Measurements from ENCODE around the gene TECPR2.
"Not testable (repeated sequence)": the region's sequence is repeated elsewhere in the genome, so short reads cannot be mapped to it uniquely, and the experiment has no call there.

TECPR2 gene

GRCh38 chr14:102528431-102529170 is 165.9 kb downstream of the TECPR2 start:
- no peak for DNase-seq (ENCODE audit: low spot score)

- DNase-seq (ENCODE audit: low spot score), result no peak
Observed at GRCh38 chr14:102530828-102531478, 168.2 kb downstream of the TECPR2 start.

DNA sequence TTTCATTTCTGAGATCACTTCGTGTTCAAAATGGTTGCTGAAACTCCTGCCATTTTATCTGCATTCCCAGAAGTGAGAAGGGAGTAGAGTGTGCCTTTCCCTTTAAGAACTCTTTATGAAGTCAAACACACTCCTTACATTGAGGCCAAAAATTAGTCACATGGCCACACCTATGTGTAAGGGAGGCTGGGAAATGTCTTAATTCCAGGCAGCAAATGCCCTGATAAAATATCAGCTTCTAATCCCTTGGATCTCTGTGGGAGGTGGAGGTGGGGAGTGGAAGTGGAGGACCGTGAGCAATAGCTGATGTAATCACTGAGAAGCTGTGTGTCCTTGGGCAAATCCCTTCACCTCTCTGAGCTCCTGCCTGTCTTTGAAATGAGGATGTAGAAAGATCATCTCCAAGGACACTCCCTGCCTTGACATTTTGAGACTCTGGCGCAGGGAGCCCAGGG is 169.5 kb downstream of the TECPR2 start:
- DNase-seq (ENCODE audit: low spot score), result no peak

- DNase-seq (ENCODE audit: low spot score), result no peak
Observed at GRCh38 chr14:102537981-102538601, 175.3 kb downstream of the TECPR2 start.

GRCh38 chr14:102538602-102539543 is 176.1 kb downstream of the TECPR2 start:
- no peak for DNase-seq (ENCODE audit: low spot score)

DNA sequence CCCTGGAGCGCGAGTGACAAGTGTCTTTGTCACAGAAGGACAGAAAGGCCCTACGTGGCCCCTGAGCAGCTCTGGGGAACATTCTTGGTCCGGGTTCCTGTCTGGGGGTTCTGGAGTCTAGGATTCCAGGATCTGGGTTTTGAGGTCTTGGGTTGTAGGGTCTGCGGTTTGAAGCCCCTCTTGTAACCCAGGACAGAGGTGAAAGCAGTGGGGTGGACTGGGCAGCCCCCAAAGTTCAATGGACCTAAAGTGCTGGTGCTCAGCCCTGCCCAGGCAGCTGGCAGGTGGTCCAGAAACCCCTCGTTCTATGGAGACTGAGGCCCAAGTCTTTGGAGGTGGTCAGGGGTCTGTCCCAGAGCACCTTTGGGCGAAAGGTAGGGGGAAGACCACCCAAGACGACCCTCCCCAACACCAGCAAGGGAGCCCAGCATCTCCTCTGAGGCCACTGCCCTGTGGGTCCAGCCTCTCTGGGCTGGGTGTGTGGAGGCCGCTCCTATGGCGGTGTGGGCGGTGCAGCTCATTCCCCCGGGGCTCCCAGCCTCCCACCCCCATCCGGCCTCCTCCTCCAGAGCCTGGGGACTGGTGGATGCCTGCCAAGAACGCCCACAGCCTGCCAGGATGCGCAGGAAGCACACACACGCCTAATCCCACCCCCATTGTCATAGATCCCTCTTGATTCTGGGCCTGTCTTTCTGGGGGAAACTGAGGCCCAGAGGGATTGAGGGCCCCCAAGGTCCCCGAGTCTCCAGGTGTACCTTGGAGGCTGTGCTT is 177.0 kb downstream of the TECPR2 start:
- DNase-seq (ENCODE audit: low spot score), result no peak

GRCh38 chr14:102540315-102541028 is 177.7 kb downstream of the TECPR2 start:
- no peak for DNase-seq (ENCODE audit: low spot score)

DNA sequence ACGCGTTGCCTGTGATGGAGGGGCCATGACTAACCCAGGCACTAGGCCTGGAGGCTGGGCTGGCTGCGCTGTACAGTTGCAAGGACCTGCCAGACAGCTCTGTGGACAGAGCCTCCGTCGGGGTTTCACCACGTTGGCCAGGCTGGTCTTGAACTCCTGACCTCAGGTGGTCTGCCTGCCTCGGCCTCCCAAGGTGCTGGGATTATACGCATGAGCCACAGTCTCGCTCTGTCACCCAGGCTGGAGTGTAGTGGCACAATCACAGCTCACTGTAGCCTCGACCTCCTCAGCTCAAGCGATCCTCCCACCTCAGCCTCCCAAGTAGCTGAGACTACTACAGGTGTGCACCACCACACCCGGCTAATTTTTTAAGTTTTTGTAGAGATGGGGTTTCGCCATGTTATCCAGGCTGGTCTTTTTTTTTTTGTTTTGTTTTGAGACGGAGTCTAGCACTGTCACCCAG is 178.3 kb downstream of the TECPR2 start:
- not testable (repeated sequence) for DNase-seq (ENCODE audit: low spot score)

- DNase-seq (ENCODE audit: low spot score), result no peak
Observed at GRCh38 chr14:102541771-102542170, 179.0 kb downstream of the TECPR2 start.

- DNase-seq (ENCODE audit: low spot score), result no peak
Observed at GRCh38 chr14:102544046-102544746, 181.5 kb downstream of the TECPR2 start.

- DNase-seq (ENCODE audit: low spot score), result peak; percentile 14
Observed at GRCh38 chr14:102544747-102545460, 182.2 kb downstream of the TECPR2 start.

DNA sequence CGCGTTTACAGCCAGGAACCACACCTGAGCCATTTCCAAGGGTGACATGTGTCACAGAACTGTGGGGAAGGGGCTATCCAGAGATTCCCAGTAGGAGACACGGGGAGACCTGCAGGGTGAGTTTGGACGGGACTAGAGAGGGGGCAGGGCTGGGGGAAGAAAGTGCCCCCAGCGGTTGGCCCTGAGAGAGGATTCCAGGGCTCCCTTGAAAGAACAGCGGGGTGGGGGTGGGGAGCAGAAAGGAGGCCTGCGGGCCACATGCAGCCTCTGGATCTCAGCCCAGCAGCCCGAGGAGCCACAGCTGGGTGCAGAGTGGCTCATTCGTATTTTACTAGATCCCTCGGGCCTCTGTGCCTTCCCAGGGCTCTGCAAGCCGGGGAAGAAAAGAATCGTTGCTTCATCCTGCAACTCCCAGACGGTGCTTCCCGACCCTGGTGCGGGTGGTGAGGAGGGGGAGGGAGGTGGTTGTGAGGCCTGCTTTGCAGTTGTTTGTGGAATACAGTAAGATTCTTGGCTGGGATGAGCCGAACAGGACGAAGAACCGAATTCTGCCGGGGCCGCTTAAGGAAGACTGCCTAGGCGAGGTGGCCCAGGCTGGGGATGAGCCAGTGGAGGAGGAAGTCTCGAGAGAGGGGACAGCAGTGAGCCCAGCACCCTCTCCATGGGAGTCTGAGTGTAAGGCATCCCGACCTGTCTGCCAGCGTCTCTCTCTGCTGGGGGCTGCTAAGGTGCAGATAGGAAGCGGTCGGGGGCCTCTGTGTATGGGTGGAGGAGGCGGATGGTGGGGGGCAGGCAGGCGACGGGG is 182.9 kb downstream of the TECPR2 start:
- DNase-seq (ENCODE audit: low spot score), result no peak

GRCh38 chr14:102548616-102549240 is 186.0 kb downstream of the TECPR2 start:
- DNase-seq (ENCODE audit: low spot score), result no peak

DNA sequence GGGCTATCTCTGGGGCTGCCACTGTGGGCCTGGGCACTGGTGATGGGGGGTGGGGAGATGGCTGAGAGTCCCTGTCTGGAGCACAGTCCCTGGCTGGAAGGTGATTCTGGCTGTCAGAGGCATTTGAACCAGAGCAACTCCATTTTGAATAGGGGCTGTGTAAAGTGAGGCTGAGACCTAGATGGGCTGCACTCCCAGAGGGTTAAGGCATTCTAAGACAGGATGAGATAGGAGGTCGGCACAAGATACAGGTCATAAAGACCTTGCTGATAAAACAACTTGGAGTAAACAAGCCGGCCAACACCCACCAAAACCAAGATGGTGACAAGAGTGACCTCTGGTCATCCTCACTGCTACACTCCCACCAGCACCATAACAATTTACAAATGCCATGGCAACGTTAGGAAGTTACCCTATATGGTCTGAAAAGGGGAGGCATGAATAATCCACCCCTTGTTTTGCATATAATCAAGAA is 188.2 kb downstream of the TECPR2 start:
- DNase-seq (ENCODE audit: low spot score), result not testable (repeated sequence)

Data from CD4-positive, alpha-beta T cell treated with Interleukin-2 at 100 ng/mL for 4 hours (primary cell).